Measurements from ENCODE around the gene PRPSAP1.
"Not testable (repeated sequence)": the region's sequence is repeated elsewhere in the genome, so short reads cannot be mapped to it uniquely, and the experiment has no call there.

Gene PRPSAP1

GRCh38 chr17:76367642-76368041 is 13.9 kb upstream of the PRPSAP1 start:
- H3K27ac ChIP-seq (ENCODE audit: low read length): no peak overlapping the region

GRCh38 chr17:76366247-76366646 is 12.5 kb upstream of the PRPSAP1 start:
- Histone ChIP-seq H3K27ac (ENCODE audit: low read length) (no peak overlapping the region), H3K9me3 (ENCODE audit: insufficient read depth, low read depth, low read length) (no peaks in the 10 kb centered on the region), H3K36me3 (ENCODE audit: insufficient read depth, low read depth, low read length) (no peaks in the 10 kb centered on the region), H3K4me1 (ENCODE audit: insufficient read depth, low read length) (no peaks in the 10 kb centered on the region), H3K9ac (ENCODE audit: low read depth, low read length) (no peak overlapping the region), H3K4me3 (ENCODE audit: low read length) (no peak overlapping the region), H3K27me3 (ENCODE audit: insufficient read depth, low read length) (no peaks in the 10 kb centered on the region)

More at GRCh38 chr17:76367642-76368041, 13.9 kb upstream of the PRPSAP1 start:
- Histone ChIP-seq H3K36me3 (ENCODE audit: insufficient read depth, low read depth, low read length) (no peaks in the 10 kb centered on the region), H3K4me1 (ENCODE audit: insufficient read depth, low read length) (no peaks in the 10 kb centered on the region), H3K4me3 (ENCODE audit: low read length) (no peak overlapping the region), H3K9me3 (ENCODE audit: insufficient read depth, low read depth, low read length) (no peaks in the 10 kb centered on the region), H3K27me3 (ENCODE audit: insufficient read depth, low read length) (no peaks in the 10 kb centered on the region), H3K9ac (ENCODE audit: low read depth, low read length) (no peak overlapping the region)

- Histone ChIP-seq H3K9me3 (ENCODE audit: insufficient read depth, low read depth, low read length) (no peaks in the 10 kb centered on the region), H3K4me1 (ENCODE audit: insufficient read depth, low read length) (no peaks in the 10 kb centered on the region), H3K27ac (ENCODE audit: low read length) (no peak overlapping the region), H3K4me3 (ENCODE audit: low read length) (no peak overlapping the region), H3K36me3 (ENCODE audit: insufficient read depth, low read depth, low read length) (no peaks in the 10 kb centered on the region), H3K27me3 (ENCODE audit: insufficient read depth, low read length) (no peaks in the 10 kb centered on the region), H3K9ac (ENCODE audit: low read depth, low read length) (no peak overlapping the region)
Observed at GRCh38 chr17:76365256-76365903, 11.7 kb upstream of the PRPSAP1 start.

- H3K36me3 ChIP-seq (ENCODE audit: insufficient read depth, low read depth, low read length): no peaks in the 10 kb centered on the region
- no peaks in the 10 kb centered on the region for H3K27me3 ChIP-seq (ENCODE audit: insufficient read depth, low read length)
- no peak overlapping the region for H3K27ac ChIP-seq (ENCODE audit: low read length)
- H3K4me1 ChIP-seq (ENCODE audit: insufficient read depth, low read length): no peaks in the 10 kb centered on the region
- no peak overlapping the region for H3K9ac ChIP-seq (ENCODE audit: low read depth, low read length)
- H3K9me3 ChIP-seq (ENCODE audit: insufficient read depth, low read depth, low read length): no peaks in the 10 kb centered on the region
- H3K4me3 ChIP-seq (ENCODE audit: low read length): no peak overlapping the region
Observed at GRCh38 chr17:76363107-76363842, 9.6 kb upstream of the PRPSAP1 start.

- H3K9me3 ChIP-seq (ENCODE audit: insufficient read depth, low read depth, low read length): no peaks in the 10 kb centered on the region
- H3K9ac ChIP-seq (ENCODE audit: low read depth, low read length): no peak overlapping the region
Observed at GRCh38 chr17:76360461-76360860, 6.7 kb upstream of the PRPSAP1 start.

GRCh38 chr17:76359776-76360175 is 6.1 kb upstream of the PRPSAP1 start:
- H3K9ac ChIP-seq (ENCODE audit: low read depth, low read length); H3K4me1 ChIP-seq (ENCODE audit: insufficient read depth, low read length); H3K36me3 ChIP-seq (ENCODE audit: insufficient read depth, low read depth, low read length); H3K4me3 ChIP-seq (ENCODE audit: low read length); H3K27me3 ChIP-seq (ENCODE audit: insufficient read depth, low read length); H3K27ac ChIP-seq (ENCODE audit: low read length); H3K9me3 ChIP-seq (ENCODE audit: insufficient read depth, low read depth, low read length): not testable (repeated sequence)

More at GRCh38 chr17:76360461-76360860, 6.7 kb upstream of the PRPSAP1 start:
- no peaks in the 10 kb centered on the region for H3K27me3 ChIP-seq (ENCODE audit: insufficient read depth, low read length)
- no peaks in the 10 kb centered on the region for H3K4me1 ChIP-seq (ENCODE audit: insufficient read depth, low read length)
- no peak overlapping the region for H3K27ac ChIP-seq (ENCODE audit: low read length)
- no peaks in the 10 kb centered on the region for H3K36me3 ChIP-seq (ENCODE audit: insufficient read depth, low read depth, low read length)
- H3K4me3 ChIP-seq (ENCODE audit: low read length): no peak overlapping the region

- H3K4me3 ChIP-seq (ENCODE audit: low read length): no peak overlapping the region
- no peak overlapping the region for H3K27ac ChIP-seq (ENCODE audit: low read length)
- H3K9ac ChIP-seq (ENCODE audit: low read depth, low read length): no peak overlapping the region
- no peaks in the 10 kb centered on the region for H3K36me3 ChIP-seq (ENCODE audit: insufficient read depth, low read depth, low read length)
- no peaks in the 10 kb centered on the region for H3K9me3 ChIP-seq (ENCODE audit: insufficient read depth, low read depth, low read length)
- peaks cover 4% of the 10 kb centered on the region; the same call in 1 of the 2 replicates for H3K4me1 ChIP-seq (ENCODE audit: insufficient read depth, low read length)
- no peaks in the 10 kb centered on the region for H3K27me3 ChIP-seq (ENCODE audit: insufficient read depth, low read length)
Observed at GRCh38 chr17:76359375-76359774, 5.7 kb upstream of the PRPSAP1 start.

GRCh38 chr17:76357597-76358158 is 4.0 kb upstream of the PRPSAP1 start:
- peaks cover 4% of the 10 kb centered on the region; the same call in 1 of the 2 replicates for H3K4me1 ChIP-seq (ENCODE audit: insufficient read depth, low read length)
- no peaks in the 10 kb centered on the region for H3K9me3 ChIP-seq (ENCODE audit: insufficient read depth, low read depth, low read length)
- no peak overlapping the region for H3K4me3 ChIP-seq (ENCODE audit: low read length)
- H3K36me3 ChIP-seq (ENCODE audit: insufficient read depth, low read depth, low read length): no peaks in the 10 kb centered on the region
- peaks cover 3% of the 10 kb centered on the region; the same call in 1 of the 2 replicates for H3K27me3 ChIP-seq (ENCODE audit: insufficient read depth, low read length)
- H3K27ac ChIP-seq (ENCODE audit: low read length): no peak overlapping the region
- H3K9ac ChIP-seq (ENCODE audit: low read depth, low read length): no peak overlapping the region

GRCh38 chr17:76356803-76357456 is 3.2 kb upstream of the PRPSAP1 start:
- H3K36me3 ChIP-seq (ENCODE audit: insufficient read depth, low read depth, low read length): no peaks in the 10 kb centered on the region
- H3K4me1 ChIP-seq (ENCODE audit: insufficient read depth, low read length): peaks cover 4% of the 10 kb centered on the region; the same call in 1 of the 2 replicates
- H3K9me3 ChIP-seq (ENCODE audit: insufficient read depth, low read depth, low read length): no peaks in the 10 kb centered on the region
- peaks cover 4% of the 10 kb centered on the region; the same call in 1 of the 2 replicates for H3K27me3 ChIP-seq (ENCODE audit: insufficient read depth, low read length)
- no peak overlapping the region for H3K4me3 ChIP-seq (ENCODE audit: low read length)
- no peak overlapping the region for H3K9ac ChIP-seq (ENCODE audit: low read depth, low read length)
- H3K27ac ChIP-seq (ENCODE audit: low read length): no peak overlapping the region

- Histone ChIP-seq H3K4me3 (ENCODE audit: low read length) (no peak overlapping the region), H3K36me3 (ENCODE audit: insufficient read depth, low read depth, low read length) (no peaks in the 10 kb centered on the region), H3K4me1 (ENCODE audit: insufficient read depth, low read length) (peaks cover 4% of the 10 kb centered on the region; the same call in 1 of the 2 replicates), H3K27me3 (ENCODE audit: insufficient read depth, low read length) (peaks cover 4% of the 10 kb centered on the region; the same call in 1 of the 2 replicates), H3K9ac (ENCODE audit: low read depth, low read length) (no peak overlapping the region), H3K27ac (ENCODE audit: low read length) (no peak overlapping the region), H3K9me3 (ENCODE audit: insufficient read depth, low read depth, low read length) (no peaks in the 10 kb centered on the region)
Observed at GRCh38 chr17:76354747-76355310, 1.1 kb upstream of the PRPSAP1 start.

- Histone ChIP-seq H3K27me3 (ENCODE audit: insufficient read depth, low read length) (peaks cover 4% of the 10 kb centered on the region; the same call in 1 of the 2 replicates), H3K9me3 (ENCODE audit: insufficient read depth, low read depth, low read length) (no peaks in the 10 kb centered on the region), H3K4me3 (ENCODE audit: low read length) (peak overlapping the region; percentile 83), H3K4me1 (ENCODE audit: insufficient read depth, low read length) (peaks cover 4% of the 10 kb centered on the region; the same call in 1 of the 2 replicates), H3K36me3 (ENCODE audit: insufficient read depth, low read depth, low read length) (no peaks in the 10 kb centered on the region), H3K9ac (ENCODE audit: low read depth, low read length) (peak overlapping the region; percentile 84; the same call in 1 of the 2 replicates), H3K27ac (ENCODE audit: low read length) (peak overlapping the region; percentile 84)
Observed at GRCh38 chr17:76354317-76354729, 607 bp upstream of the PRPSAP1 start.
